K562 (cell line): Measurements from ENCODE around the gene INVS. TPM values are rescaled to one million over a fixed set of nuclear protein-coding genes. Genes with fewer than 3 reads are reported as not detected.

Experiments used
- ATAC-seq: fragments of 200-7000 bp; cut with Tn5 transposase; 3 replicates; pipeline ENCODE4 v1.9.1; 2020; ENCODE audit warnings: moderate library complexity
- BruUV-seq: library from RNA; stranded (reverse); fragments of 400-500 nt; replicated peaks from 2 replicates; lab custom pipeline; 2021; lab: Mats Ljungman, UMichigan
- CTCF ChIA-PET: fragments of 300-600 bp; formaldehyde crosslinking; extraction: SDS; loops from one replicate; lab custom pipeline; 2021; ENCODE audit warnings: low intra/inter-chr PET ratio; lab: Yijun Ruan, JAX
- POLR2A ChIA-PET: fragments of 300-600, 350-650 bp; sonication (Branson Sonifier 250); formaldehyde crosslinking; extraction: SDS; loops from one replicate; lab custom pipeline; 2021; ENCODE audit warnings: antibody characterized with exemption, inconsistent platforms; lab: Yijun Ruan, JAX
- DNase-seq, 4 experiments: peaks; one replicate each; pipeline versions ENCODE4 v3.0.0 to v3.0.0-alpha.2; 2011 to 2018; ENCODE audit warnings: low spot score in 3 of 4, mixed read lengths in 3 of 4; ENCODE audit errors: extremely low read depth in 1 of 4
- FAIRE-seq: peaks from 2 replicates; lab custom pipeline; 2011; peaks lifted over from hg19 to GRCh38; lab: Jason Lieb, UNC
- H2AFZ ChIP-seq: 2 replicates; pipeline ENCODE4 v1.6.0; 2011; ENCODE audit warnings: low read depth, low read length, control low read depth, inconsistent platforms
- H3K27ac ChIP-seq: fragments of 200-600 bp; 3 replicates; pipeline ENCODE4 v1.8.0; 2011; ENCODE audit warnings: low read depth, mild to moderate bottlenecking, control low read depth, inconsistent platforms, low read length, moderate library complexity, mixed read lengths; ENCODE audit errors: extremely low read depth
- H3K27me3 ChIP-seq, 2 experiments: fragments of 300-600 bp in 1 of 2; 2 replicates in 1 of 2; 3 replicates in 1 of 2; pipeline versions ENCODE4 v1.6.0 to v1.8.0; 2011; ENCODE audit warnings: inconsistent platforms in 2 of 2, low read length in 2 of 2, mild to moderate bottlenecking in 1 of 2, mixed read lengths in 1 of 2, moderate library complexity in 1 of 2; ENCODE audit not compliant: control insufficient read depth in 2 of 2, insufficient read depth in 2 of 2
- H3K36me3 ChIP-seq: fragments of 300-600 bp; 3 replicates; pipeline ENCODE4 v1.8.0; 2011; ENCODE audit warnings: mild to moderate bottlenecking, low read length, inconsistent platforms; ENCODE audit not compliant: control insufficient read depth, insufficient read depth
- H3K4me1 ChIP-seq, 2 experiments: fragments of 200-600 bp in 1 of 2; replicated peaks in 1 of 2; 2 replicates in 1 of 2; 3 replicates in 1 of 2; pipeline versions ENCODE4 v1.5.1 to v1.8.0; 2011; ENCODE audit warnings: inconsistent platforms in 2 of 2, low read length in 2 of 2, mild to moderate bottlenecking in 1 of 2, mixed read lengths in 1 of 2, moderate library complexity in 1 of 2; ENCODE audit not compliant: control insufficient read depth in 2 of 2, insufficient read depth in 2 of 2
- H3K4me2 ChIP-seq: 2 replicates; pipeline ENCODE4 v1.6.1; 2011; ENCODE audit warnings: low read length, control low read depth, inconsistent platforms, mixed read lengths; ENCODE audit not compliant: insufficient read depth
- H3K4me3 ChIP-seq: fragments of 200-600 bp; sonication (generic), shearing (Covaris generic); 2 replicates; pipeline ENCODE4 v1.5.1; 2016; ENCODE audit warnings: control low read depth, inconsistent platforms
- H3K79me2 ChIP-seq: fragments of 200-600 bp; 3 replicates; pipeline ENCODE4 v1.8.0; 2011; ENCODE audit warnings: low read length, inconsistent platforms; ENCODE audit not compliant: control insufficient read depth, insufficient read depth
- H3K9ac ChIP-seq, 2 experiments: 2 replicates each; pipeline versions ENCODE4 v1.6.0 to v1.6.1; 2011; ENCODE audit warnings: low read depth in 2 of 2, low read length in 2 of 2, control low read depth in 1 of 2, inconsistent platforms in 1 of 2, mild to moderate bottlenecking in 1 of 2, mixed read lengths in 1 of 2; ENCODE audit not compliant: insufficient read depth in 1 of 2
- H3K9me1 ChIP-seq: one replicate; pipeline ENCODE4 v1.6.0; 2011; ENCODE audit warnings: inconsistent platforms, mild to moderate bottlenecking, low read length, moderate library complexity; ENCODE audit not compliant: control insufficient read depth, insufficient read depth
- H3K9me3 ChIP-seq: replicated peaks from 2 replicates; pipeline ENCODE4 v1.5.1; 2011; ENCODE audit warnings: low read depth, low read length, inconsistent platforms; ENCODE audit not compliant: control insufficient read depth, insufficient read depth
- H4K20me1 ChIP-seq: replicated peaks from 2 replicates; pipeline ENCODE4 v1.6.1; 2011; ENCODE audit warnings: low read length, inconsistent platforms, mixed read lengths; ENCODE audit not compliant: control insufficient read depth, insufficient read depth
- C11orf30 ChIP-seq: fragments of 450-650 bp; IDR thresholded peaks from 2 replicates; pipeline ENCODE4 v1.6.1; 2016; ENCODE audit warnings: low read depth, mild to moderate bottlenecking
- ESRRA ChIP-seq: fragments of 450-650 bp; IDR thresholded peaks from 2 replicates; pipeline ENCODE4 v1.6.1; 2014; ENCODE audit warnings: low read depth, mild to moderate bottlenecking, moderate library complexity, borderline replicate concordance
- FOXA3 ChIP-seq, 2 experiments: fragments of 450-650 bp in 1 of 2; sonication (generic) in 1 of 2; formaldehyde crosslinking; IDR thresholded peaks in 1 of 2; conservative IDR thresholded peaks in 1 of 2; 2 replicates each; pipeline versions ENCODE4 v1.4.0 to v1.8.0; 2020 to 2022; ENCODE audit warnings: mild to moderate bottlenecking in 2 of 2, missing genetic modification reagents in 1 of 2
- FOXJ2 ChIP-seq: fragments of 200-800 bp; sonication (Bioruptor generic); IDR thresholded peaks from 2 replicates; pipeline ENCODE4 v1.6.1; 2016; ENCODE audit warnings: missing genetic modification characterization, missing compliant biosample characterization
- GTF2A2 ChIP-seq: IDR thresholded peaks from 2 replicates; pipeline ENCODE4 v1.6.1; 2016; ENCODE audit warnings: mild to moderate bottlenecking, missing genetic modification characterization, missing compliant biosample characterization
- KAT8 ChIP-seq: fragments of 450-650 bp; IDR thresholded peaks from 2 replicates; pipeline ENCODE4 v1.6.1; 2016; ENCODE audit warnings: low read depth, mild to moderate bottlenecking
- MAFF ChIP-seq: IDR thresholded peaks from 2 replicates; pipeline ENCODE4 v1.6.1; 2012; ENCODE audit warnings: low read length, improper control_type of control experiment
- MAFK ChIP-seq: IDR thresholded peaks from 2 replicates; pipeline ENCODE4 v1.6.1; 2011; ENCODE audit warnings: low read length, improper control_type of control experiment
- NFIC ChIP-seq: fragments of 450-650 bp; IDR thresholded peaks from 2 replicates; pipeline ENCODE4 v1.6.1; 2017; ENCODE audit warnings: mild to moderate bottlenecking, inconsistent platforms
- RNF2 ChIP-seq: sonication (generic); IDR thresholded peaks from 2 replicates; pipeline ENCODE4 v1.6.1; 2016
- SNIP1 ChIP-seq: fragments of 450-650 bp; IDR thresholded peaks from 2 replicates; pipeline ENCODE4 v1.7.1; 2017; ENCODE audit warnings: low read depth, mild to moderate bottlenecking
- SREBF1 ChIP-seq: fragments of 150-350 bp; IDR thresholded peaks from 2 replicates; pipeline ENCODE4 v1.6.1; 2014; ENCODE audit warnings: antibody characterized with exemption, low read depth, low read length, borderline replicate concordance
- ZEB2 ChIP-seq: fragments of 450-650 bp; IDR thresholded peaks from 2 replicates; pipeline ENCODE4 v1.6.1; 2016
- ZFX ChIP-seq: sonication (generic); formaldehyde crosslinking; IDR thresholded peaks from 2 replicates; pipeline ENCODE4 v1.8.0; 2022; ENCODE audit warnings: mild to moderate bottlenecking, missing genetic modification reagents, moderate library complexity
- ZNF316 ChIP-seq: fragments of 450-650 bp; IDR thresholded peaks from 2 replicates; pipeline ENCODE4 v1.6.1; 2016
- ZNF384 ChIP-seq: IDR thresholded peaks from 2 replicates; pipeline ENCODE4 v1.6.1; 2012; ENCODE audit warnings: low read depth, low read length, improper control_type of control experiment
- ZNF785 ChIP-seq: fragments of 250-450 bp; sonication (Bioruptor Pico); IDR thresholded peaks from 2 replicates; pipeline ENCODE4 v1.4.0; 2020; ENCODE audit warnings: mild to moderate bottlenecking
- WGBS: fragments of 100-300 bp; shearing (Covaris generic); methylation state at CpG from one replicate; pipeline ENCODE4 v1.1.6; 2016; ENCODE audit warnings: low coverage, mixed read lengths; ENCODE audit not compliant: insufficient coverage; ENCODE audit errors: missing lambda C conversion rate; 5-methylcytosine and 5-hydroxymethylcytosine counted together
- in situ Hi-C: fragments of 300-500 bp; cut with MboI; formaldehyde crosslinking; loops from 4 replicates; pipeline ENCODE4 v1.15.0; 2018; ENCODE audit warnings: inconsistent platforms, mixed read lengths
- intact Hi-C: fragments of 100-400 bp; cut with micrococcal nuclease; formaldehyde crosslinking; loops from 2 replicates; pipeline ENCODE4 v1.14.2; 2022
- polyA plus RNA-seq, 8 experiments: library from polyadenylated mRNA; depleted of rRNA in 4 of 8; stranded (reverse) in 5 of 8; unstranded in 3 of 8; fragments of >200 nt; fragmentation: Nextera tagmentation in 2 of 8; fragmentation: Illumina TruSeq in 1 of 8; extraction: Ambion mirVana in 2 of 8; extraction: Trizol in 1 of 8; gene quantifications; 2 replicates each; pipeline versions ENCODE4 v1.2.1 to v1.2.3, GENCODE V29; 2011 to 2014; ENCODE audit warnings: inconsistent platforms in 1 of 8, missing spikeins in 1 of 8
- total RNA-seq, 7 experiments: library from RNA; depleted of rRNA in 6 of 7; stranded (reverse); fragments of >200 nt in 6 of 7; fragmentation: Illumina TruSeq in 2 of 7; extraction: Trizol in 2 of 7; gene quantifications; 2 replicates each; pipeline versions ENCODE4 v1.2.1 to v1.2.3, GENCODE V29; 2011 to 2021; ENCODE audit warnings: low replicate concordance in 1 of 7
- TF ChIP-seq, protein P1 (sequence below): fragments of 450-650 bp; IDR thresholded peaks from 2 replicates; pipeline ENCODE4 v1.6.1; 2016

Gene INVS
- total and polyA plus RNA-seq, 9 of the 15 experiments (the other 6 are each of a cell fraction or from before 2014, with no cell fraction given), result 0.77 to 18.5 (median 10.0) TPM

- Histone ChIP-seq H3K4me1 (peaks cover 27 to 47% of the 10 kb centered on the region in 2 experiments; a peak in 4 of 5 replicates), H3K9me1 (no peaks in the 10 kb centered on the region), H3K27me3 (no peaks in the 10 kb centered on the region), H3K4me2 (peak overlapping the region; percentile 51), H3K9ac (peak overlapping the region in 1 of 2 experiments; percentile 24; a peak in 2 of 4 replicates), H3K4me3 (no peak overlapping the region), H2AFZ (no peak overlapping the region), H4K20me1 (no peaks in the 10 kb centered on the region), H3K9me3 (no peaks in the 10 kb centered on the region), H3K36me3 (0 out of 3 replicates have a peak, but pooled peaks cover 2% of the 10 kb centered on the region), H3K79me2 (peaks cover 70% of the 10 kb centered on the region), H3K27ac (peak overlapping the region; percentile 63)
- in situ Hi-C loops (no loop called here), intact Hi-C loops (loop anchor here (2.0 to 5.0 kb wide), 3 partner anchors 16 to 44 kb away; partner anchors contain the start of genes ERP44 and INVS)
- TF ChIP-seq FOXJ2 (peak; percentile 23; the same call in 1 of the 2 replicates), ZNF384 (no peak)
- ChIA-PET CTCF (no interaction called here), POLR2A (interaction anchor here (1.1 to 1.4 kb wide), 2 partner anchors 9 kb away, joined by 3 read pairs; no protein-coding TSS in a partner anchor)
- DNase-seq (no peak), ATAC-seq (no peak), FAIRE-seq (no peak)
- BruUV-seq, result no TSS peak
- 69% methylated on average over 2 of the region's 2 CpGs for WGBS
Observed at GRCh38 chr9:100071271-100071670, 27.8 kb upstream of the INVS start.

DNA sequence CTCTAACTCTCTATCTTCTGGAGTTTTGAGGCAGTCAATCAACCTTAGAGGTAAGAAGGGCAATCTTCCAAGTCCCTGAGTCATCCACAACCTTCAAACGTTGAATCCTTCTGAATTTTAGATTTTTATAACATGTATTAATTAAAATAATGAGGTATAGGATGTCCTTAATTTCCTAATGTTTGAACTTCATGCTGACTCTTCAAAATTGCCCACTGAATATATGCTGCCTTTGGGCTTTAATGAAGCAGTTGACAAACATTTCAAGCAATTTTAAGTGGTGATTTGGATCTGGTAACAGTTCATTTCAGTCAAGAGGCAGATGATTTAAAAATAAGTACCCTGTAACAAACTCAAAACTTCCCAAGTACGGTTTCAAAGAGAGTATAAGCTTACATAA is 26.2 kb upstream of the INVS start:
- no peaks in the 10 kb centered on the region for H3K9me1 ChIP-seq
- H3K27ac ChIP-seq, result no peak overlapping the region
- FAIRE-seq (no peak), ATAC-seq (no peak)
- in situ Hi-C loops, result no loop called here
- 0 out of 3 replicates have a peak, but pooled peaks cover 2% of the 10 kb centered on the region for H3K36me3 ChIP-seq
- H2AFZ ChIP-seq, result no peak overlapping the region
- BruUV-seq, result no TSS peak
- no peak overlapping the region for H3K4me2 ChIP-seq
- TF ChIP-seq GTF2A2 (tag) (no peak), RNF2 (no peak), KAT8 (no peak), ZNF316 (peak; percentile 86), SREBF1 (no peak), FOXA3 (CRISPR knock-in tag; conservative IDR thresholded peaks at IDR 0.05 in 1 of 2, IDR thresholded peaks at IDR 0.05 in 1 of 2) (no peak), ESRRA (no peak), MAFF (peak; percentile 47; the same call in 1 of the 2 replicates), ZEB2 (no peak), MAFK (peak; percentile 32; the same call in 1 of the 2 replicates), NFIC (0 out of 2 replicates have a peak, but pooled peaks have one; percentile 5), C11orf30 (peak; percentile 73), ZFX (CRISPR knock-in tag) (no peak), SNIP1 (no peak), ZNF785 (CRISPR knock-in tag) (no peak)
- TF ChIP-seq, protein P1, sequence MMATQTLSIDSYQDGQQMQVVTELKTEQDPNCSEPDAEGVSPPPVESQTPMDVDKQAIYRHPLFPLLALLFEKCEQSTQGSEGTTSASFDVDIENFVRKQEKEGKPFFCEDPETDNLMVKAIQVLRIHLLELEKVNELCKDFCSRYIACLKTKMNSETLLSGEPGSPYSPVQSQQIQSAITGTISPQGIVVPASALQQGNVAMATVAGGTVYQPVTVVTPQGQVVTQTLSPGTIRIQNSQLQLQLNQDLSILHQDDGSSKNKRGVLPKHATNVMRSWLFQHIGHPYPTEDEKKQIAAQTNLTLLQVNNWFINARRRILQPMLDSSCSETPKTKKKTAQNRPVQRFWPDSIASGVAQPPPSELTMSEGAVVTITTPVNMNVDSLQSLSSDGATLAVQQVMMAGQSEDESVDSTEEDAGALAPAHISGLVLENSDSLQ, result peak; percentile 82
- TF ChIP-seq, all 486 proteins: peak for 6
- Histone ChIP-seq H3K4me1 (peaks cover 27 to 51% of the 10 kb centered on the region in 2 experiments; a peak in 4 of 5 replicates), H3K9ac (no peak overlapping the region; a peak in 1 of 4 replicates), H3K9me3 (no peaks in the 10 kb centered on the region), H3K79me2 (peaks cover 78% of the 10 kb centered on the region), H4K20me1 (no peaks in the 10 kb centered on the region), H3K27me3 (no peaks in the 10 kb centered on the region), H3K4me3 (no peak overlapping the region)
- intact Hi-C loops, result loop anchor here (5.0 kb wide), 1 partner anchor 46 kb away; no protein-coding TSS in a partner anchor
- CTCF ChIA-PET, result no interaction called here
- POLR2A ChIA-PET, result interaction anchor here (0.6 kb wide), 2 partner anchors 1005 to 1247 kb away, joined by 3 read pairs; no protein-coding TSS in a partner anchor
- WGBS, result 32% methylated on average over 2 of the region's 2 CpGs
- DNase-seq, result no peak
